Suppressor macrophage treated with lipopolysaccharide for 4 hours (primary cell): ENCODE data around the gene WDR62.

Source experiments
- DNase-seq: peaks from one replicate; pipeline ENCODE4 v3.0.0-alpha.2; 2020

The WDR62 gene

GRCh38 chr19:36054733-36055686 lies at the start of gene WDR62:
WDR62 (plus strand) TSS chr19:36054897; CDS start chr19:36054972, 75 bp downstream.
- peak; percentile 97 for DNase-seq

GRCh38 chr19:36006955-36007354 lies 47.7 kb upstream of the WDR62 start:
- DNase-seq: no peak

DNA sequence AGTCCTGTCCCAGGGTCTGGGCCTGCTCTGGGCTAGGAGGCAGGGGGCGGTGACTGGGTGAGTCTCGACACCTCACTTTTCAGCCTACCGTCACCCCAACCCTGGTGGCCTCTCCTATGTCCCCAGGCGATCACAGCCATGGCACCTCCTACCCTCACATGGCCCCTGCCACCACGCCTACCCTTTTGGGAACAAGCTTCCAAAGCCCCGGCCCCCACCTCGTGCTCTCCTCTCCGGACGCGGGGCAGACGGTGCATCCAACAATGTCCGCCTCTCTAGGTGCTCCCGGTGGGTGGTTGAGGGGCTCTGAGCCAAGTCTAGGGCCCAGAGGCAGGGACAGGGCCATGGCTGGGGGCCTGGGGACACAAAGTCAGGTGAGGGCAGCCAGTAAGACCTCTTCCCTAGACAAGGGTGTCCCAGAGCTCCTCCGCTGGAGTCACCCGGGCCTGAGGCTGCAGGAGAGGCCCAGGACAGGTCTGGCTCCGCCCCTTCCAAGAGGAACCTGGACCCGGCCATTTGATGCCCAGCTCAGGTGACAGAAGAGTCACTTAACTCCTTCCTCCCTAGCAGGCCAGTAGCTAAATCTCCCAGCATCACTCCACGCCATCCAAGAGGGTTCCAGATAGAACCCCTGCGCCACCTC lies 46.2 kb upstream of the WDR62 start, which contains the start of gene SYNE4:
SYNE4 (minus strand) TSS at position 478 of the 643 bp plus-strand sequence; CDS start at position 346, 132 bp downstream.
- DNase-seq: no peak

- peak; percentile 52 for DNase-seq
These were observed 45.5 kb upstream of the WDR62 start for GRCh38 chr19:36009220-36009619.

GRCh38 chr19:36009633-36010379 lies 44.9 kb upstream of the WDR62 start:
- DNase-seq: no peak

DNA sequence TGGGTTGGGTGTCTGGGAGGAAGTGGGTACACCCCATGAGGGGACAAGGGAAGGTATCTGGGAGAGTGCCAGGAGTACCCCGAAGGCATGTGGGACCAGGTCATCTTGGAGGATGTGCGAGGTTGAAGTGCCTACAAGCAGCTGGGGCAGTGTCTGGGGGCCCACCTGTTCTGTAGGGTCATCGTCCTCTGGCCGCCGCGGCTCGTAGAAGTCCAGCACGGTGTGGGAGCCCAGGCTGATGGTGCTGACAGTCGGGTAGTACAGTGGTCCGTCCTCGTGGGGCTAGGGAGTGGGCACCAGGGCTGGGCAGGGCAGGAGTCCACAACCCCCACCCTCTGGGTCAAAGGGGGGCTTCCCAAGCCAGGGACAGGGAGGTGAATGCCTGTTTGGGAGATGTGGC lies 44.3 kb upstream of the WDR62 start:
- no peak for DNase-seq

- DNase-seq: no peak
These were observed 41.3 kb upstream of the WDR62 start for GRCh38 chr19:36013280-36014011.

DNA sequence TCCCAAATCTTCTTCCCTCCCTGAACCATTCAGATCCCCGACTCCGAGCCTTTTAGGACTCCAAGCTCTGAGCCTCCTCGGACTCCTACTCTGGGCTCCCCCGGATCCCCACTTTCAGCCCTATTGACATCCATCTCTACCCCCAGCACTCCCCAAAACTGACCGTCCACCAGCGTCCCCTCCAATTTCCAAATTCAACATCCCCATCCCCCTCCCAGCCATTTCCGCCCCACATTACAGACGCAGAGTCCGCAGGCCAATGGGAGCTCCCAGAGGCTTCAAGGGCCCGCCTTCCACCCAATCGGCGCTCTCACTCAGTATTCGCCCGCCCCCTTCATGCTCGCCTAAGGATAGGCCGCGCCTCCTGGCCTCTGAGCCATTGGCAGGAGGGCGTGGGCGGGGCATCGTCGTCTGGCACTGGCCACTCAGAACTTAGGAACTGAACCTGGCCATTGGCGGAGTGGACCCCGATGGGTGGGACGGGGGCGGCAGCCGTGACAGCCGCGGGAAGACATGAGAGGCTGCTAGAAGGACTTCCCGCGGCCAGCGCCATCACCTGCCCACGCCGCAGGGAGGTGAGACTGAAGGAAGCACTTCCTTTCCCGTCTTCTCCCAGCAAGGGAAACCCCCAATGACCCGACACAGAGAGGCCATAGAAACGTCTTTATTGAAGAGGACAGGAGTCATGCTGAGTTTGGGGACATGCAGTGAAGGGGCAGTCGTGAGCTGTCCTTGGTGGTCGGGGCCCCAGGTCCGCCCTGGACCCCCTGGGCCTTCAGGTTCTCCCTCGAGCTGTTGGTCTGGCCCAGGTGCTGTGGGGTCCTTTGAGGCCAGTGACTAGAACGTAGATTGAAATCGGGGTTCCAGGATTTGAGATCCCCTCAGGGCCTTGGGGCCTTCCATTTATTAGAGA lies 40.4 kb upstream of the WDR62 start, which contains the start of gene ALKBH6:
ALKBH6 (minus strand) TSS at position 202 of the 913 bp plus-strand sequence. CDS start 816 bp downstream, outside the sequence.
- DNase-seq: peak; percentile 100

- no peak for DNase-seq
These were observed 35.5 kb upstream of the WDR62 start for GRCh38 chr19:36019061-36019670.

- DNase-seq: no peak
These were observed 31.3 kb upstream of the WDR62 start for GRCh38 chr19:36023432-36023831.

DNA sequence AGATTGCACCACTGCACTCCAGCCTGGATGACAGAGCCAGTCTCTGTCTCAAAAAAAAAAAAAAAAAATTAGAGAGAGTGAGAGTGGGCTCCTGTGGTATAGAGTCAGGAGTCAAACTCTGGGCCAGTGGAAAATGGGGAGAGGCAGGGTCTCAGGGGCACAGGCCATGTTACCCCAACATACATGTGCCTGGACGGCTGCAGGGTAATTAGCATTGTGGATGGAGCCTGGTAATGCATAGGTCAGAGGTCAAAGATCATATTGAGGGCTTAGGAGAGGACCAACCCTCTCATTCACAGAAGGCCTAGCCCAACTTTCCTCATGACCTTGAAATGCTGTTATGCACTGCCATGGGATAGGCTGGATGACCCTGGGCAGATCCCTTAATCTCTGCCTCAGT lies 29.2 kb upstream of the WDR62 start:
- DNase-seq: no peak

DNA sequence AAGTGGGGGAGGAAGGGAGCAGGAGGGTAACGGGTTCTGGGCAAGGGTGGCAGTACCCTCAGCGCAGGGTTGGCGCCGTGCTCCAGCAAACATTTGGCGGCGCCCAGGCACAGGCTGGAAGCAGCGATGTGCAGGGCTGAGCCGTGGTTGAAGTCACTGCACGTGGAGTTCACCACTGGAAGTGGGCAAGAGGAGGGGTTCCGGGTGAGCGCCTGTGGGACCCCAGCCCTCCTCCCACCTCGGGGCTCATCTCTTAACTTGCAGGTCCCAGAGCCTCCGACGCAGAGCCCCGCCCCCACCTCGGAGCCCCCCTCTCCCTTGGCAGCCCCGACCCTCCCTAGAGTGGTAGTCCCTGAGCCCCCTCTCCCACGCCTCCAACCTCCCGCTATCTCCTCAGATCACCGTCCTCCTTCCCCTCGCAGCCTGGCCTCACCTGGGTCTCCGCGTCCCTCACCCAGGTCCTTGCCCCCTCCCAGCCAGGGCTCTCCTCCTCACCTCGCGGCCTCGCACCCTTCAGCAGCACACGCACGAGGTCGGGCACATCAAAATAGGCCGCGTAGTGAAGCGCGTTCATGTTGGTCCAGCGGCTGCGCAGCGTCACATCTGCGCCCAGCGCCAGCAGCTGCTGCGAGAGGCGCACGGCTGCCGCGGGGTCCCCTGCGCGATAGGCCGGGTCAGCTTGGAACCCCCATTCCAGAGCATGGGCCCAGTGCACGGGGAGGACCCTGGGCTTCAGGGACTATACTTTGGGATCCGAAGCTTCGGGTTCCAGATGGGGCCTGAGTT lies 28.4 kb upstream of the WDR62 start:
- DNase-seq: no peak

GRCh38 chr19:36027696-36028095 lies 27.0 kb upstream of the WDR62 start:
- no peak for DNase-seq

DNA sequence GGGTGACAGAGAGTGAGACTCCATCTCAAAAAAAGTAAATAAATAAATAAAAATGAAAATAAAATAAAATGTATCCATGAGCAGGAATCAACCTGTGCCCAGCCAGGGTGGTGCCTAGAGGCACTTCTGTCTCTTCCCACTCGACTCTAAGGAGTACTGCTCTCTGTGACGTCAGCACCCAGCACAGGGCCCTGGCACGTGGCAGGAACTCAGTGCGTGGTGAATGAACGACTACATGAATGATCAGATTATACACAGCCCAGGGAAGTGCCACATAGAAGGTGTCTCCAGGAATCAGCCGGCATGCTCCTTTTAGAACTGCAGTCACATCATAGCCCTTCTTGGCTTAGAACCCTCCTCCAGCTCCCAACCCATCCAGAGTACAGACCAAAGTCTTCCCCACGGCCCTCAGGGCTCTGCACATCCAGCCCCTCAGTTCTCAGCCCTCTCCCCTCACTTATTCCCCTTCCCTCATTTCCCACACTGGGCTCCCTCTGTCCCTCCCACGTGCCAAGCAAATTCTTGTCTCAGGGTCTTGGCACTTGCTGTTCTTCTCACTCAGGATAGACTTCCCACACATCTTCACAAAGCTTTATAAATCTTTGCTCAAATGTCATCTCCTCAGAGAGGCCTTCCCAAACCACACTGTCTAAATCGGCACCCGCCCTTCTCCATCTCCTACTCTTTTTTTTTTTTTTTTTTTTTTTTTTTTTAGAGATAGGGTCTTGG lies 26.2 kb upstream of the WDR62 start:
- no peak for DNase-seq

DNA sequence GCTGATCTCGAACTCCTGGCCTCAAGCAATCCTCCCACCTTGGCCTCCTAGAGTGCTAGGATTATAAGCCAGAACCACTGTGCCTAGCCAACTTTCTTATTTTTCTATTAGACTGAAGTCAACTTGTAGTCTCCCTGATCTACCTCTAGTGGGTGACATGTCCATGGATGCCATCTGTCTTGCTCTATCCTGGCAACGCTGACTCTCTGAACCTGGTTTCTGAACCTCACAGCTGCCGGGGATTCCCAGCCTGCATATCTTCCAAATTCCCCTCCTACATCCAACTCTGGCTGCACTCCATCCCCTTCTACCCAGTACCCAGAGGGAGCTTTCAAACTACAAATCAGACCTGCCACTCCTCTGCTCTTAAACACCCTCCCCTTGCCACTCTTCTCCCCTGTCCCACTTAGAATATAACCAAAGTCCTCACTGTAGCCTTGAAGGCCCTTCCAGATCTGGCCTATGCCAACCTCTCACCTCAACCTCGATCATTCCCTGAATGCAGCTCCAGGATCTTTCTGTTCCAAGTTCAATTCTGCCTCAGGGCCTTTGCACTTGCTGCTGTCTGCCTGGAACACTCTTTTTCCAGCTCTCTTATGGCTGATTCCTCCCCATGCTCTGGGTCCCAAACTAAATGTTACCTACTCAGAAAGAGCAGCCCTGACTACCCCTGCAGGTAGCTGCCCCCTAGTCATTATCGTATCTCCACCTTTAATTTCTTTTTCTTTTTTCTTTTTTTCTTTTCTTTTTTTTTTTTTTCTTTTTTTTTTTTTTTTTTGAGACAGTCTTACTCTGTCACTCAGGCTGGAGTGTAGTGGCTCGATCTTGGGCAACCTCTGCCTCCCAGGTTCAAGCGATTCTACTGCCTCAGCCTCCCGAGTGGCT lies 24.2 kb upstream of the WDR62 start:
- DNase-seq: no peak

DNA sequence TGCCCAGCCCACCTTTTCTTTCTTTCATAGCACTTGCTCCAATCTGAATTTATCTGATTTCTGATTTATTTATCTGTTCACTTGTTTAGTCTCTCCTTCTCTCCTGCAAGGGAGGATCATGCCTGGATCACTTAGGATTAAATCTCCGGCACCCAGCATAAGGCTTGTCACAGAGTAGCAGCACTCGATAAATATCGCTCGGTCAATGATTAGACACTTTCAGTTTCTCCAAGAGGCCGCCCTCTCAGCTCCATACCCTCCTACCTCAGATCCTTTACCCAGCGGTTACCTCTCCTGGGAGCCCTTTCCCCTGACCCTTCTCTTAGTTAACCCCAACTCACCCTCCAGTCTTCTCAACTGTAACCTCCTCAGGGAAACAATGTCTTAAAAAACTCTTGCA lies 23.4 kb upstream of the WDR62 start:
- DNase-seq: no peak

GRCh38 chr19:36032251-36033104 lies 22.2 kb upstream of the WDR62 start, which contains the start of gene CLIP3:
CLIP3 (minus strand) TSS chr19:36032873; CDS start chr19:36032357, 516 bp downstream.
- no peak for DNase-seq
